SK-N-SH treated with all-trans-retinoic acid at 6 μM for 48 hours (cell line): ENCODE results near the gene FZD7.

Source experiments
- ATAC-seq: fragments of 200-7000 bp; cut with Tn5 transposase; 3 replicates; pipeline ENCODE4 v1.9.1; 2020; ENCODE audit warnings: mild to moderate bottlenecking, moderate library complexity
- BACH2 ChIP-seq: fragments of 250-450 bp; sonication (Bioruptor Pico); IDR thresholded peaks from 2 replicates; pipeline ENCODE4 v1.9.0; 2021; ENCODE audit warnings: mild to moderate bottlenecking, borderline replicate concordance
- CREB5 ChIP-seq: fragments of 250-450 bp; sonication (Bioruptor Pico); IDR thresholded peaks from 2 replicates; pipeline ENCODE4 v1.5.1; 2020; ENCODE audit warnings: low read depth, mild to moderate bottlenecking, moderate library complexity
- CSRNP3 ChIP-seq: fragments of 250-450 bp; sonication (Bioruptor Pico); IDR thresholded peaks from 2 replicates; pipeline ENCODE4 v1.5.1; 2021; ENCODE audit warnings: mild to moderate bottlenecking, moderate library complexity
- ESRRG ChIP-seq: fragments of 250-450 bp; sonication (Bioruptor Pico); IDR thresholded peaks from 2 replicates; pipeline ENCODE4 v1.6.1; 2021; ENCODE audit warnings: mild to moderate bottlenecking
- GLIS3 ChIP-seq: fragments of 250-450 bp; sonication (Bioruptor Pico); IDR thresholded peaks from 2 replicates; pipeline ENCODE4 v1.5.0; 2020; ENCODE audit warnings: mild to moderate bottlenecking, moderate library complexity
- ISL1 ChIP-seq: fragments of 250-450 bp; sonication (Bioruptor Pico); IDR thresholded peaks from 2 replicates; pipeline ENCODE4 v2.1.2; 2022; ENCODE audit warnings: mild to moderate bottlenecking, moderate library complexity
- PATZ1 ChIP-seq: fragments of 250-450 bp; sonication (Bioruptor Pico); IDR thresholded peaks from 2 replicates; pipeline ENCODE4 v1.8.0; 2020; ENCODE audit warnings: mild to moderate bottlenecking, moderate library complexity, borderline replicate concordance
- POU6F1 ChIP-seq: fragments of 250-450 bp; sonication (Bioruptor Pico); IDR thresholded peaks from 2 replicates; pipeline ENCODE4 v1.8.0; 2021; ENCODE audit warnings: low read depth, mild to moderate bottlenecking, moderate library complexity, borderline replicate concordance
- PPARA ChIP-seq: fragments of 250-450 bp; sonication (Bioruptor Pico); IDR thresholded peaks from 2 replicates; pipeline ENCODE4 v1.5.0; 2020; ENCODE audit warnings: mild to moderate bottlenecking, borderline replicate concordance
- RARB ChIP-seq: fragments of 250-450 bp; sonication (Bioruptor Pico); IDR thresholded peaks from 2 replicates; pipeline ENCODE4 v1.8.0; 2021; ENCODE audit warnings: mild to moderate bottlenecking, moderate library complexity
- SNAI2 ChIP-seq: fragments of 250-450 bp; sonication (Bioruptor Pico); IDR thresholded peaks from 2 replicates; pipeline ENCODE4 v1.5.0; 2020; ENCODE audit warnings: mild to moderate bottlenecking, moderate library complexity
- TCF4 ChIP-seq: fragments of 250-450 bp; sonication (Bioruptor Pico); IDR thresholded peaks from 2 replicates; pipeline ENCODE4 v1.8.0; 2021; ENCODE audit warnings: mild to moderate bottlenecking, moderate library complexity, borderline replicate concordance
- TOX ChIP-seq: fragments of 250-450 bp; sonication (Bioruptor Pico); IDR thresholded peaks from 2 replicates; pipeline ENCODE4 v1.8.0; 2021; ENCODE audit warnings: mild to moderate bottlenecking, moderate library complexity, borderline replicate concordance
- TSHZ2 ChIP-seq: fragments of 250-450 bp; sonication (Bioruptor Pico); IDR thresholded peaks from 2 replicates; pipeline ENCODE4 v1.5.0; 2020; ENCODE audit warnings: mild to moderate bottlenecking, moderate library complexity
- ZC3H10 ChIP-seq: fragments of 250-450 bp; sonication (Bioruptor Pico); IDR thresholded peaks from 2 replicates; pipeline ENCODE4 v1.5.1; 2021; ENCODE audit warnings: mild to moderate bottlenecking, moderate library complexity
- ZFP3 ChIP-seq: fragments of 250-450 bp; sonication (Bioruptor Pico); IDR thresholded peaks from 2 replicates; pipeline ENCODE4 v1.5.0; 2020; ENCODE audit warnings: mild to moderate bottlenecking, moderate library complexity
- ZFP30 ChIP-seq: fragments of 450-650 bp; formaldehyde crosslinking; IDR thresholded peaks from 2 replicates; pipeline ENCODE4 v1.5.0; 2022; ENCODE audit warnings: mild to moderate bottlenecking, moderate library complexity
- ZNF70 ChIP-seq: fragments of 450-650 bp; formaldehyde crosslinking; IDR thresholded peaks from 2 replicates; pipeline ENCODE4 v1.5.0; 2020; ENCODE audit warnings: mild to moderate bottlenecking, moderate library complexity
- ZNF8 ChIP-seq: fragments of 450-650 bp; formaldehyde crosslinking; IDR thresholded peaks from 2 replicates; pipeline ENCODE4 v1.5.0; 2020; ENCODE audit warnings: mild to moderate bottlenecking, moderate library complexity

The FZD7 gene

GRCh38 chr2:201994973-201995638 is 38.5 kb upstream of the FZD7 start:
- ATAC-seq, result no peak
- TF ChIP-seq ZC3H10 (CRISPR knock-in tag) (no peak), CREB5 (no peak), TSHZ2 (no peak), PATZ1 (CRISPR knock-in tag) (no peak), RARB (CRISPR knock-in tag) (no peak), ZNF70 (CRISPR knock-in tag) (no peak), TCF4 (no peak), SNAI2 (no peak), ESRRG (CRISPR knock-in tag) (no peak), TOX (CRISPR knock-in tag) (no peak), GLIS3 (CRISPR knock-in tag) (no peak)

- no peak for TF ChIP-seq CREB5
- no peak for TF ChIP-seq PPARA
- TF ChIP-seq TOX (CRISPR knock-in tag), result no peak
- no peak for TF ChIP-seq RARB (CRISPR knock-in tag)
- TF ChIP-seq ZFP30, result no peak
- no peak for TF ChIP-seq ESRRG (CRISPR knock-in tag)
- no peak for TF ChIP-seq PATZ1 (CRISPR knock-in tag)
- TF ChIP-seq ZC3H10 (CRISPR knock-in tag), result no peak
- TF ChIP-seq ZNF8 (CRISPR knock-in tag), result no peak
- TF ChIP-seq ISL1 (CRISPR knock-in tag), result no peak
- TF ChIP-seq ZFP3 (CRISPR knock-in tag), result no peak
- no peak for TF ChIP-seq GLIS3 (CRISPR knock-in tag)
- TF ChIP-seq BACH2 (CRISPR knock-in tag), result no peak
- no peak for TF ChIP-seq ZNF70 (CRISPR knock-in tag)
- no peak for TF ChIP-seq SNAI2
- TF ChIP-seq CSRNP3 (CRISPR knock-in tag), result no peak
- no peak for TF ChIP-seq POU6F1
- no peak for ATAC-seq
Measured at GRCh38 chr2:201996006-201996405, 37.6 kb upstream of the FZD7 start.
